IPS-18c (cell line): ENCODE data around the gene CARD10.
"Not testable (repeated sequence)": the region's sequence is repeated elsewhere in the genome, so short reads cannot be mapped to it uniquely, and the experiment has no call there.

ENCODE experiments used
- H3K4me3 ChIP-seq: 2 replicates; pipeline ENCODE4 v1.7.0; 2013; ENCODE audit warnings: low read depth, mild to moderate bottlenecking, low read length, moderate library complexity; ENCODE audit not compliant: insufficient read depth
- H3K9me3 ChIP-seq: one replicate; pipeline ENCODE4 v1.6.1; 2013; ENCODE audit warnings: mild to moderate bottlenecking, low read length, moderate library complexity; ENCODE audit not compliant: control insufficient read depth, insufficient read depth

Gene CARD10

GRCh38 chr22:37538590-37539357, 19.6 kb upstream of the CARD10 start:
- H3K4me3 ChIP-seq, result no peak overlapping the region

GRCh38 chr22:37535159-37535558, 15.9 kb upstream of the CARD10 start:
- H3K9me3 ChIP-seq, result no peaks in the 10 kb centered on the region
- no peak overlapping the region for H3K4me3 ChIP-seq

More at GRCh38 chr22:37538590-37539357, 19.6 kb upstream of the CARD10 start:
- no peaks in the 10 kb centered on the region for H3K9me3 ChIP-seq

- Histone ChIP-seq H3K4me3 (no peak overlapping the region), H3K9me3 (no peaks in the 10 kb centered on the region)
These were observed 15.2 kb upstream of the CARD10 start for GRCh38 chr22:37534445-37534844.

GRCh38 chr22:37533995-37534394, 14.8 kb upstream of the CARD10 start:
- Histone ChIP-seq H3K4me3 (no peak overlapping the region), H3K9me3 (no peaks in the 10 kb centered on the region)

GRCh38 chr22:37529652-37530345, 10.6 kb upstream of the CARD10 start:
- H3K4me3 ChIP-seq, result no peak overlapping the region

GRCh38 chr22:37527952-37528351, 8.7 kb upstream of the CARD10 start:
- not testable (repeated sequence) for H3K4me3 ChIP-seq, H3K9me3 ChIP-seq

More at GRCh38 chr22:37529652-37530345, 10.6 kb upstream of the CARD10 start:
- H3K9me3 ChIP-seq, result no peaks in the 10 kb centered on the region

GRCh38 chr22:37527081-37527752, 8.0 kb upstream of the CARD10 start:
- not testable (repeated sequence) for H3K9me3 ChIP-seq, H3K4me3 ChIP-seq

GRCh38 chr22:37526376-37526775, 7.2 kb upstream of the CARD10 start:
- Histone ChIP-seq H3K4me3 (no peak overlapping the region), H3K9me3 (no peaks in the 10 kb centered on the region)

GRCh38 chr22:37525746-37526350, 6.6 kb upstream of the CARD10 start:
- Histone ChIP-seq H3K9me3 (no peaks in the 10 kb centered on the region), H3K4me3 (no peak overlapping the region)

- Histone ChIP-seq H3K9me3 (no peaks in the 10 kb centered on the region), H3K4me3 (no peak overlapping the region)
These were observed 6.0 kb upstream of the CARD10 start for GRCh38 chr22:37525073-37525745.

- Histone ChIP-seq H3K4me3 (no peak overlapping the region), H3K9me3 (no peaks in the 10 kb centered on the region)
These were observed 3.3 kb upstream of the CARD10 start for GRCh38 chr22:37522482-37522881.

GRCh38 chr22:37521236-37521739, 2.1 kb upstream of the CARD10 start:
- no peak overlapping the region for H3K4me3 ChIP-seq
- no peaks in the 10 kb centered on the region for H3K9me3 ChIP-seq

GRCh38 chr22:37520776-37521191, 1.6 kb upstream of the CARD10 start:
- Histone ChIP-seq H3K4me3 (no peak overlapping the region), H3K9me3 (no peaks in the 10 kb centered on the region)

GRCh38 chr22:37518509-37519267, 527 bp downstream of the CARD10 start:
- Histone ChIP-seq H3K9me3 (no peaks in the 10 kb centered on the region), H3K4me3 (peak overlapping the region; percentile 65)

- no peaks in the 10 kb centered on the region for H3K9me3 ChIP-seq
- peak overlapping the region; percentile 65; the same call in 1 of the 2 replicates for H3K4me3 ChIP-seq
These were observed 1.3 kb downstream of the CARD10 start for GRCh38 chr22:37517826-37518450.

- Histone ChIP-seq H3K4me3 (no peak overlapping the region), H3K9me3 (no peaks in the 10 kb centered on the region)
These were observed 2.8 kb downstream of the CARD10 start for GRCh38 chr22:37516456-37516855.
